Loucy (cell line): ENCODE data around the gene SLC5A2.

Experiments
- EZH2phosphoT487 ChIP-seq: fragments of 200-600 bp; IDR thresholded peaks from 2 replicates; pipeline ENCODE4 v1.6.1; 2018; ENCODE audit warnings: antibody characterized with exemption, mild to moderate bottlenecking, moderate library complexity, borderline replicate concordance
- TF ChIP-seq, protein P1 (sequence below): fragments of 200-600 bp; sonication (generic); conservative IDR thresholded peaks from 2 replicates; pipeline ENCODE4 v1.5.1; 2014; ENCODE audit warnings: mild to moderate bottlenecking, antibody characterized with exemption, low read length

DNA sequence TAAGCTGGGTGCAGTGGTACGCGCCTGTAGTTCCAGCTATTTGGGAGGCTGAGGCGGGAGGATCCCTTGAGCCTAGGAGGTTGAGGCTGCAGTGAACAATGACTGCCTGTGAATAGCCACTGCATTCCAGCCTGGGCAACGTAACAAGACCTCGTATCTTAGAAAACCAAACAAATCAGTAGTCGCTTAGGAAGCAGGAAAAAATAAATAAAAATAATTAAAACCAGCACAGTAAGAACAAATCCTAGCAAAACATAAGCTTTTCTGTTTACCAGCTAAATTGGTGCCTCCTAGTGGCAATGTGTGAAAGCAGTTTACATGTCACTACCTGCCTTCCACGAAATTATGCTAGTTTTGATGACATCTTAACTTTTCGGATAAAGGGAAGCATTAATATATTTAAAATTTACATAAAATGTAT is 22.3 kb upstream of the SLC5A2 start:
- TF ChIP-seq, protein P1, sequence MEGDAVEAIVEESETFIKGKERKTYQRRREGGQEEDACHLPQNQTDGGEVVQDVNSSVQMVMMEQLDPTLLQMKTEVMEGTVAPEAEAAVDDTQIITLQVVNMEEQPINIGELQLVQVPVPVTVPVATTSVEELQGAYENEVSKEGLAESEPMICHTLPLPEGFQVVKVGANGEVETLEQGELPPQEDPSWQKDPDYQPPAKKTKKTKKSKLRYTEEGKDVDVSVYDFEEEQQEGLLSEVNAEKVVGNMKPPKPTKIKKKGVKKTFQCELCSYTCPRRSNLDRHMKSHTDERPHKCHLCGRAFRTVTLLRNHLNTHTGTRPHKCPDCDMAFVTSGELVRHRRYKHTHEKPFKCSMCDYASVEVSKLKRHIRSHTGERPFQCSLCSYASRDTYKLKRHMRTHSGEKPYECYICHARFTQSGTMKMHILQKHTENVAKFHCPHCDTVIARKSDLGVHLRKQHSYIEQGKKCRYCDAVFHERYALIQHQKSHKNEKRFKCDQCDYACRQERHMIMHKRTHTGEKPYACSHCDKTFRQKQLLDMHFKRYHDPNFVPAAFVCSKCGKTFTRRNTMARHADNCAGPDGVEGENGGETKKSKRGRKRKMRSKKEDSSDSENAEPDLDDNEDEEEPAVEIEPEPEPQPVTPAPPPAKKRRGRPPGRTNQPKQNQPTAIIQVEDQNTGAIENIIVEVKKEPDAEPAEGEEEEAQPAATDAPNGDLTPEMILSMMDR = peak; percentile 70
- TF ChIP-seq EZH2phosphoT487 = no peak
